SU-DHL-6 (cell line): ENCODE data around the gene RACGAP1.

Experiments
- CTCF ChIP-seq: fragments of 200-600 bp; sonication (generic); IDR thresholded peaks from one replicate; pipeline ENCODE4 v1.5.1; 2017; ENCODE audit warnings: antibody characterized with exemption, mild to moderate bottlenecking, low read length, moderate library complexity; ENCODE audit not compliant: insufficient read depth, poor library complexity, severe bottlenecking
- EZH2phosphoT487 ChIP-seq: fragments of 200-600 bp; sonication (generic), shearing (Covaris generic); conservative IDR thresholded peaks from 2 replicates; pipeline ENCODE4 v1.6.1; 2018; ENCODE audit warnings: mild to moderate bottlenecking, antibody characterized with exemption, low read length, moderate library complexity, mixed read lengths

GRCh38 chr12:49956663-49957569 is 68.4 kb downstream of the RACGAP1 start:
- no peak for TF ChIP-seq CTCF
- TF ChIP-seq EZH2phosphoT487: no peak
